Measurements from ENCODE around the gene IFT25.

GRCh38 chr1:53899206-53899628, 46.3 kb downstream of the IFT25 start:
- TF ChIP-seq ARID3A (IDR thresholded peaks at IDR 0.05; ENCODE audit: low read depth, low read length) = no peak; the same call in 1 of the 2 replicates
- no peak for TF ChIP-seq ZNF281 (CRISPR knock-in tag; IDR thresholded peaks at IDR 0.05; ENCODE audit: borderline replicate concordance)
- no peak for TF ChIP-seq JUNB (CRISPR knock-in tag; IDR thresholded peaks at IDR 0.05; ENCODE audit: borderline replicate concordance)
- no peak for TF ChIP-seq ARNT (IDR thresholded peaks at IDR 0.05)
- TF ChIP-seq EZH2 (conservative IDR thresholded peaks at IDR 0.05; ENCODE audit: low read depth, low read length) = no peak

All from HepG2 (cell line).